Measurements from ENCODE around the gene KDM3B.
"Not testable (repeated sequence)": the region's sequence is repeated elsewhere in the genome, so short reads cannot be mapped to it uniquely, and the experiment has no call there.

The KDM3B gene

DNA sequence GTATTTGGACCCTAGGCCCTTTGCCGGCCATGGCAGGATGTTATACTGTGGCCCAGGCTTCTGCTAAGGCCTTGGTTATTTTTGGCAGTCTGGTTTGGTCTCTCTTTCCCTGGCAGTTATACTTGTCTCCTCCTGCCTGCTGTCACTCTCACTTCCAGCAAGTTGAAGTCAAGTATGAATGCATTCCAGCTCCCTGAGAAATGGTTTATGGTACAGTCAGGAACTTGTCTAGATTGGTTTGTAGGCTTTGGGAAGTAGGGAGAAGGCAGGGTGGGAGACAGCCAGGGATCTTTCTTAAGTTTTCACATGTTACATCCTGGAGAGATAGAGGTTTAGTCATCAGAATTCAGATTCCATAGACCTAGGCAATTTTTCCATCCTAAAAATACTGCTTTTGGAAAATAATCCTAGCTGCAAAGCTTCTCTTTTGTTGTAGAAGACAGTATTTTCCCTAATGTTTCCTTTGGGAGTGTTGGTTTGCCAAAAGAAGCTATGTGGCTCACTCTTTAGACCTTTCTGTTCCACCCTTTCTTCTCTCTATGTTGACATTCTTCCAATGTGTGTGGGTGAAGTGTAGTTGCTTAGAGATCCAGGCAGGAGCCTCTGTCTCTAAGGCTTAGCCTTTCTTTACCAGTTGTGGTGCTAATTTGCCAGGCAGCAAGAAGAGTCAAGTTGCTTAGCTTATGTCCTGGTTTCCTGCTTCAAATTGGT is 2.5 kb upstream of the KDM3B start:
- peak; percentile 27 for DNase-seq (ENCODE audit: low spot score)

DNA sequence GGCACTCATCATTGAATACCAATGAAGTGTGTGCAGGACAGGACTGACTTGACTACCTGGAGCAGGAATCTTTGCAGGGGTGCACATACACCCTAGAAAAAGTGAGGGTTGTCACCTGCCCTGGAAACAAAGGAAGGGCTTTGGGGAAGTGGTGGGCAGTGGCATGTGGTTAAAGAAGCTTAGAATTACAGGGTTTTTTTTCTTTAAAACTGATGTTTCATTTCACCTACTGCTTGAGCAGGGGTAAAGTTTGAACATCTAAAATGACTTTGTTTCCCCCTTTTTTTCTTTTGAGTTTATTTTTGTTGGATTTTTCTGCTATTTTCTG is 2.0 kb upstream of the KDM3B start:
- DNase-seq (ENCODE audit: low spot score): no peak

DNA sequence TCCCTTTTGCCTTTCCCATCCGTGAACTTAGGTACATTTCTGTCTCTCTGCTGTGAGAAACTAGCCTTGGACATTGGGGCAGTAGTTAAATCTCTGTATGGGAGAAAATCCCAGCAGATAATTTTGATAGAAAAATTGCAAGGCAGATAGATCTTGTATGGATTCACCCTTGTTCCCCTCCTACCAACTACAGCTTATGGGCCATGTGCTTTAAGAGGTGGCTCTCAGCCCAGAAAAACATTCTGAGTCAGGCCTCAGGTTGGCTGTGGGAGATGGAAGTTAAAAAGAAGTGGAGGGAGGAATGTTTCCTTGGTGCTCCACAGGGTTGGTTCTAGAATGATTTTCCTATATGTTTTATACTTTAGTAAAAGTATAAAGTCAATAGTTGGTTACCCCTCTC is 1.4 kb upstream of the KDM3B start:
- DNase-seq (ENCODE audit: low spot score): peak; percentile 74

DNA sequence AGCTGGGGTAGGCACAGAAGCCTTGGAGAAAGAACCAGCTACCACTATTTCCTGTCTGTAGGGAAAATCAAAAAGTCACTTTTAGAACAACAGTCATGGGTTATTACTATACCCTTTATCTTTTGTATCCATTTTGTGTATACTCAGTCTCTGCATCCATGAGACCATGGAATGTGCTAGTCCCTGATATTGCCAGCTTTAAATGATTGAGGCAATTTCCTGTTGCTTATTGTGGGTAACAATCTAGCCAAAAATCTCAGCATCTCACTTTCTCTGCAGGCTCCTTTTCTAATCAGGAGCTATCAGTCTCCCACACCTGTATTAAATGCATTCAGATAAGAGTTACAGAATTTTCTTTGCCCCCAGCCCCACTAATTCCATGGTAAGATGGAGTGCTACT is 968 bp upstream of the KDM3B start:
- DNase-seq (ENCODE audit: low spot score): no peak

DNA sequence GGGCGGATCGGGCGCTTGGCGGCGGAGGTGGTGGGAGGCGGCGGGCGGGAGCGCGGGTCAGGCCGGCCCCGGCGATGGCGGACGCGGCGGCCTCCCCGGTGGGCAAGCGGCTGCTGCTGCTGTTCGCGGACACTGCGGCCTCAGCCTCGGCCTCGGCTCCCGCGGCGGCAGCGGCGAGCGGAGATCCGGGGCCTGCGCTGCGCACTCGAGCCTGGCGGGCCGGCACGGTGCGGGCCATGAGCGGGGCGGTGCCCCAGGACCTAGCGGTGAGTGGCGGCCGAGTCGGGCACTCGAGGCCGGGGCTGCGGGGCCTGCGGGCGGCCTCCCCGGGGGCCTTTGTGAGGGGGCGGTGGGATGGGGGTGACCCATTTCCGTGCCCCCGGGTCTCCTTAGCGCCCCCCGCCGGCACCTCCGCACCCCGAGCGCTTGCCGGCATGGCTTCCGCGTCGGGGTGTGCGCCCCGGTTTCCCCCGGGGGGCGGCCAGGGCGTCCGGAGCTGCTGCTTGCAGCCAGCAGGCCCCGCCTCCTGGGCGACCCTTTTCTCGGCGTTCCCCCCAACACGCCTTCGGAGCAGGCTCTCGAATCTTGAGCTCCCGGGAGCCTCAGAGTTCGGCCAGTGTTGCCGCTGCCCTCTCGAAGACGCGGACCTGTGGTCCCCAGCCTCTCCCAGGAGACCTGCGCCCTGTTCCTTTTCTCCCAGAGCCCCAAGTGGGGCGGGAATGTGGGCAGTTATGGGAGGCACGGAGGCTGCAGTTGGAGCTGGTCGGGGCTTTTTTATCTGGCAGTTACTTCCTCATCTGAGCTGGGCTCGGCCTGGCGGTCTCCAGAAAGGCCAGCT is 456 bp downstream of the KDM3B start:
- DNase-seq (ENCODE audit: low spot score): peak; percentile 47

DNA sequence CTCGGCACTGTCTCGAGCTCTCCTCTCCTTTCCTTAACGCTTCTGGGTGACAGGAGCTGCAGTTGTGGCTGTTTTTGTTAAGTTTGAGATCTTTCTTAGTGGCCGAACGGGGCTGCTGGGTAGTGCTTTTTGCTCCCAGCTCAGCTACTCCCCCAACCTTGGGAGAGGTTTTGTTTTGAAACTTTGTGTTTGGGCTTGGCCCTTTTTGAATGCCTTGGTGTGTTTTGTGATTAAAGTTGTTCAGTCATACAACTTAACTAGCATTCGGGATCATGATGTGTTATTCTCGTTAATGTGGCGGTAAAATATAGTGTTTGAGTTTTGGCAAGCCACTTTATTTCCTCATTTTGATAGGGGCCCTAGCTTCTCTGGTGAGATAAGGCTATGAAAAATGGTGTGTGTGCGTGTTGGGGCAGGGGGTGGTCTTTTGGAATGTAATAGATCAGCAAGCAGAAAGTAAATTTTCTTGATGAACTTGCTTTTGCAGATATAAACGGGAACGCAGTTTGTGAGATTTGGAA is 1.1 kb downstream of the KDM3B start:
- DNase-seq (ENCODE audit: low spot score): no peak

DNA sequence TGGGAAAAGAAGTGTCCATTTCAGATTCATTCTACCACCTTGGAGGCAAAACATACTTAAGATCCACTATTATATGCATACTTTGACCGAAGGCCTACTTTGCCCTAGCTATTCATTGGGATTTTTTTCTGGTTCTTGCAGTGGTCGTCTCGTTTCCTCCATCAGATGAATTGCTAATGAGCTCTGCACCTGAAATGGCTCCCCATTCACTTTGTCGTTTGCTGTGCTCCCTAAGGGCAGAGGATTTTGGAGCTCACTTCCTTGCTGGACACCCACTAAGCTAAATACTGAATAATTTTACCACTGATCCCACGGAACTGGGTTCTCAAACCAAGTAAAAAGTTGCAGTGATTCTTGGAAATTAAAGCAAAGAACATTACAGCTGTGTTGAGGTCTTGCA is 1.9 kb downstream of the KDM3B start:
- no peak for DNase-seq (ENCODE audit: low spot score)

DNA sequence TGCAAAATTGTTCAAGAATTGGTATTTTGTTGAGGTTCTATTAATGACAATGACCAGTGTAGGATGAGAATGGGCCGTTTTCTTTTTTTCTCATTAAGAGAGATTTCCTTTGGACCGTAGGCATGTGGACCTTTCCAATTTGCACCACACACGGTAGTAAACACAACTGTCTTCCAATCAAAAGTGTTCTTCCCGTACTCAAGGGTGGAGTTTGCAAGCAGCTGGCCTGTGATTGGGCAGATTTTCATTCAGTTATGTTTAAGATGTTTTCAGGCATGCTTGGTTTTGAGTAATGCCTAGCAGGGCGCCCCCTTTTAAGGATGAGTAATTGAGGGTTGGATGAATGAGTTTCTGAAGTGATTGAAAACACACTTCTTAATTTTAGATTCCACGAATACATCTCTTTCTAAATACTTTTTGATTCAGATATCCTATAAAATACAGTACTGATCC is 2.5 kb downstream of the KDM3B start:
- DNase-seq (ENCODE audit: low spot score): peak; percentile 83

DNA sequence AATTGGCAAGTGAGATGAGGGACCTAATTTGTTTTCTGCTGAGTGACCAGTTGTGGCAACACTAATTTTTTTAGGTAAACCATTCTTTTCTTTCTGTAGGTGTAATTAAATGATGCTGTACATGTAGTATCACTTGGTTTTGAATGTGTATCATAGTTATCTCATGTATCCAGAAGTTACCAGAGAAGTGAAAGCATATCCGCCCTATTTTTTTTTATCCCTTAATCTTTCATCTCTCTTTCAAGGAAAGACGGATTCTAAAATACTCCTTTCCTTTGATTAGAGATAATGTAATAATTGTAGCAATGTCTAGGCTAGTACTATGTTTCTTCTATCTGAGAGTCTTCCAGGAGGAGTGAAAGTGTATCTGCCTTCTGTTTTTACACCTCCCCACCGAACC is 7.1 kb downstream of the KDM3B start:
- no peak for DNase-seq (ENCODE audit: low spot score)

DNA sequence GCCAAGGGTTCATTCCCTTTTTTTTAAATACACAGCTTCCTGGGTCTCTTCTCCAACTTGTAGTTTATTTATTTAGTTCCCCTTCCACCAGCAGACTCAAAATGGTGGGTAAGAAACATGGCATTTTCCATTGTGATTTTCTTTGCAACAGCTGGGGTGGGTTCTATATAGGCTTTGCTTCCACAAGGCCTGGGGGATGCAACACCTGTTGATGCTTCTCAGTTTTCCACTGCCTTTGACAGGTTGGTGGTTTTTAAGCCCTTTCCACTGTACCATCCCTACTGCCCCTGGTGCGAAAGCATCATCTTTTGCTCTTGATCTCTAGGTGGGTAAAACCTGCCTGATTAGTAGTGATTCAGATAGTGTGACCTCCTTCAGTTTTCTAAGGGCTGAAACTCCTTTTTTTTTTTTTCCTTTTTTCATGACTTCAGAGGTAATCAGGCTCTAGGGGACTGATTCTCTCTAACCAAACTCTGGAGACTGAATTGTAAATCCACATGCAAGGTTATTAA is 8.5 kb downstream of the KDM3B start:
- no peak for DNase-seq (ENCODE audit: low spot score)

DNA sequence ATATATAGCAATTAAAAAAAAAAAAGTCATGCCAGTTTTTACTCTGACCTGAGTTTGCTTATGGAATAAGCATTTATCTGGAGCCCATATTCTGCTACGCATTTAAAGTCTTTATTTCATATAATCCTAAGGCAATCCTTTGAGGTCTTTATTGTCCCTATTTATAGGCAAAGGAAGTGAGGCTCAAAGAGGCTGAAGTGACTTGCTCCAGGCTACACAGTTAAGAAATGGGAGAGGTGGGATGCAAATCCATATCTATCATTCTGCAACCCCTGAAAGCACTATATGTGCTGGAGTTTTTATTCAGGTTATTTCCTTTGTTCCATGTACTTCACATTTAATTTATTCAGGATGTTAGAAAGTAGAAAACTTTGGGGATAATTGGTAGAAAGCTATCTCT is 12.1 kb downstream of the KDM3B start:
- no peak for DNase-seq (ENCODE audit: low spot score)

DNA sequence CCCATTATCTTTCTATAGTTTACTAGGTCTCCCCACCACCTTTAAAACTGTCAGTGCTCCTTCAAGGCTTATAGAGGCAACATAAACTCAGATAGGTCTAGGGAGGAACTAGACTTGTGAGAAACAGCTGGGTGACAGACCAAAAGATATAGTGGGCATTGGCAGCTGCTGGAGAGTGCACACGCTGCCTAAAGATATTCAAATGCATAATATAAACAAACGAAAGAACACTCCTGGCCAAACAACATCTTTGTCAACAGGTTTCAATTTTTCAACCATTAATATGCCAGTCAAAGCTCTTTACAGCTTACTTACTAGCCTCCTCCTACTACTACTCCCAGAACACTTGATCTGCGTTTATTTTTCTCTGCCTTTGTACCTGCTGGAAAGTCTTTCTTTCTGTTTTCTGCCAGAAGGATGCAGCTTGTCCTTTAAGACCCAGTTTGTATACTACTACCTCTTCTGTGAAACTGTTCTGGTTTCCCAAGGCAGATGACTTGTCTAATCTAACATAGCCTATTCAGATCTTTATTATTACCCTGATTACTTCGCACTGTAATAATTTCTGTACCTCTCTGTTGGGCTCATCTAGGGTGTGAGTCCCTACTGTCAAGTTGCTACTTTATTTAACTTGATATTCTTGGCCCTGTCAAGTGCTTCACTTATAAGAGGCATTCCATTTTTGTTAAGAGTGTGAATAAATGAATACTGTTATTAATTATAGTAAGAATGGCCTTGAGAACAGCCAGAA is 14.3 kb downstream of the KDM3B start:
- DNase-seq (ENCODE audit: low spot score): no peak

DNA sequence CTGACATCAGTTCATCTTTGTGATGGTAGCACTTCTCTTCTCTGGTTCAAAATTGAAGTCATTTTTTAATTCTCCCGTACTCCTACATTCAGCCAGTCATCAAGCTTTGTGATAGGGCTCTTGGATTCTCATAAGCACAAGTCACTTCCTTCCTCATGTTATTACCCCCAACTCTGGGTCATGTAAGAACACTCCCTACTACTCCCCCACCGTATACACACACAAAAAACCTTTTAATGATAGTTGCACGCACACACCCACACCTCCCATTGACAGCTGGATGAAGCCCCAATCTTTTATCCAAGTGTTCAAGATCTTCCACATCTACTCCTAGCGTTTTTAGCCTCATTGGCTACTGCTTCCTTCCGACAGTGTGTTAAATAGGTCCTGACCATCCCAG is 16.8 kb downstream of the KDM3B start:
- no peak for DNase-seq (ENCODE audit: low spot score)

DNA sequence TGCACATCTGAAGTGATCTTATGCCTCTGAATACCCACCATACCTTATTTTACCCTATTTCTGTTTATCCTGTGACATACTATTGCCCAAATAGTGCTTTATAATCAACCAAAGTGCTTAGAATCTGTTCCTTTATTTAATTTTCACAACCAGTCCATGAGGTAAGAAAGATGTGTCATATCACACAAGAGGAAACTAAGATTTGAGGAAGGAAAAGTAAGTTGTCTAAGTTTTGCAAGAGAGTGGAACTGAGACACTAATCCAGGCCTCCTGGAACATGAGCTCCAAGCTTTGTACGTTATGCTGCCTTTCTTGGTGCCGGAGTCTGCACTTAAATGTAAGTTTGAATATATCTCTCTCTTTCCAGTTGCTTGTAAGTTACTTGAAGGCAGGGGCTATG is 17.2 kb downstream of the KDM3B start:
- DNase-seq (ENCODE audit: low spot score): no peak

DNA sequence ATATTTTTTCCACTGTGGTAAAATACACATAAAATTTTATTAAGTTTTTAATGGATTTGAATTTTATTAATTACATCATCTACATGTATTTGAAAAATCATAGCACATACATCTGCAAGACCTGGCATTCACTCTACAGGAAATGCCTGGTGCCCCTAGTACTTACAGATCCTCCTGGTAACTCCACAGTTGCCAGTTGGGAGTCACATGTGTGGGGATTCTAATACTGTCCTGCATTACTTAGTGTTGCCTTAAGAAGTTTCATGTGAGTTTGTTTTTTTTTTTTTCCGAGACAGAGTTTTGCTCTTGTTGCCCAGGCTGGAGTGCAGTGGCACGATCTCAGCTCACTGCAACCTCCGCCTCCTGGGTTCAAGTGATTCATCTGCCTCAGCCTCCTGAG is 18.1 kb downstream of the KDM3B start:
- no peak for DNase-seq (ENCODE audit: low spot score)

DNA sequence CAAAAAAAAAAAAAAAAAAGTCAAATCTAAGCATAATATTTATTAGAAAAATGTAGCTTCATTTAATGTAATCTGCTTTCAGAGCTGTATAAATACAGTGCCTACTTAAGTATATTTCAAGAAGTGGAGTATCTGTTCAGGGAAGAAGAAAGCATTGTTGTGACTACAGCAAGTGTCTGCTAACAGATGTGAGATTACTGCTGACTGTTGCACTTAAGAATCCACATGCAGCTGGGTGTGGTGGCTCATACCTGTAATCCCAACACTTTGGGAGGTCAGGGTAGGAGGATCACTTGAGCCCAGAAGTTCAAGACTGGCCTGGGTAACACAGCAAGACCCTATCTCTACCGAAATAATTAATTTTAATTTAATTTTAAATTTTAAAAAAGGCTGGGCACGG is 19.0 kb downstream of the KDM3B start:
- DNase-seq (ENCODE audit: low spot score): no peak

DNA sequence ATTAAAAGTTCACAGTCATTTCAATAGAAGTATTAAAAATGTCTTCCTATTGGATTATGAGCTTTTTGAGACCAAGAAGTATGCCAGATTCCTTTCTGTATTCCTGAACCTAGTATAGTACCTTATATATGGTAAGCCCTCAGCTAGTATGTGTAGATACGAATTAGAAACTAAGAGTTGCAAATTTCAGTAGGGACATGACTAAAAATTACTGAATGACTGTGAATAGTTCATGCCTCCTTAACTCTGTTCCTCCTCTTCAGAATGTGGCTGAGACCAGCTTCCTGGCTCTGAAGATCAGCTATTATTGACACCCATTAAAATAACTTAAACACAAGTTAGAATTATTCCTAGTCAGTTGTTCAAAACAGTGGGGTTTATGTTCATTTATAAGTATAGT is 19.7 kb downstream of the KDM3B start:
- DNase-seq (ENCODE audit: low spot score): no peak

DNA sequence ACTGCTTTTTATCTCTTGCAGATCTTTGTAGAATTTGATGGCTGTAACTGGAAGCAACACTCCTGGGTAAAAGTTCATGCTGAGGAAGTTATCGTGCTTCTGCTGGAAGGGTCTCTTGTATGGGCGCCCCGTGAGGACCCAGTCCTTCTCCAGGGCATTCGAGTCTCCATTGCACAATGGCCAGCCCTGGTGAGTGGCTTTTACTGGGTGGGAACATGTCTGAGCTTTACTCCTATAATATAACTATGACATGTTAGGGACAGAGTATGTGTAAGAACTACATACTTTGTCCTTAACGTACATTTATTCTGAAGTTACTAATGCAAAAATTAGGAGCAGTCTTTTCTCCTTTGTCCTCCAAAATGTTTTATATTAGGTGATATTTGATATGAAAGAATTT is 20.2 kb downstream of the KDM3B start:
- no peak for DNase-seq (ENCODE audit: low spot score)

DNA sequence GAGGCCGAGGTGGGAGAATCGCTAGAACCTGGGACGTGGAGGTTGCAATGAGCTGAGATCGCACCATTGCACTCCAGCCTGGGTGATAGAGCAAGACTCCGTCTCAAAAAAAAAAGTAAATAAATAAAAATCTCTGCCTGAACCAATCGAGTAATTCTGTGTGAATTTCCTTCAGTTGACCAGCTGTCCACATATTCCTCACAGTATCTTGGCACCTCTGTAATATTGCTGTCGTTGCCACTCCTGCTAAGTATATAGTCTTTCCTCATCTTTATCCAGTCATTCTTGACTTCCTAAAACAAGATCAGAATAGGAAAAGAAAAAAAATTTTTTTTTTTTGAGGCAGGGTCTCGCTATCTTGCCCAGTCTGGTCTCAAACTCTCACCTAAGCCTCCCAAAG is 29.9 kb downstream of the KDM3B start:
- no peak for DNase-seq (ENCODE audit: low spot score)

DNA sequence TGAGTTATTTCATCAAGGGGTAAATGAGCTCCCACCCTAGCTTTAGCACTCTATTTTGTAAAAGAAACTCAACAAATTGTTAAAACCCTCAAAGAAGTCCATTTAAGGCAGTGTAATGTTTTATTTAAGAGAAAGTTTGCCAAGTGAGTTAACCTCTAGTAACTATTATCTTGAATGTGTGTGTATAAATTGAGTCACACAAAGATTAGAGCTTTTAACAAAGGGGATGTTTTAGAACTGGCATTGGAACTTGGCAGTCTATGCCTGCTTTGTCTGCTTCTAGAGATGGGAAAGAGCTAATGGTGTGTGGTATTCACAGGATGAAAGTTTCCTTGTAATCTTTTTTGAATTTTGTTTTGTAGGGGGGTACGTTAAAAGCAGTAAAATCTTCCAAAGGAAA is 33.2 kb downstream of the KDM3B start:
- DNase-seq (ENCODE audit: low spot score): no peak

DNA sequence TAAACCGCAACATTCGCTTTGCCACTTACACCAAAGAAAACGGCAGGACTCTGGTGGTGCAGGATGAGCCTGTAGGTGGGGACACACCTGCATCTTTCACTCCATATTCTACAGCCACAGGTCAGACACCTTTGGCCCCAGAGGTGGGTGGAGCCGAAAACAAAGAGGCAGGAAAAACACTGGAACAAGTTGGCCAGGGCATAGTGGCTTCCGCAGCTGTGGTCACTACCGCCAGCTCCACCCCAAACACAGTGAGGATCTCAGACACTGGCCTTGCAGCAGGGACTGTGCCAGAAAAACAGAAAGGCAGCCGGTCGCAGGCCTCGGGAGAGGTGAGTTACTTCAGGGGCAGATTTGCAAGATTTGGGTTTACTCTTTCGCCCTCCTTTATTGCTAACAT is 33.8 kb downstream of the KDM3B start:
- DNase-seq (ENCODE audit: low spot score): no peak

DNA sequence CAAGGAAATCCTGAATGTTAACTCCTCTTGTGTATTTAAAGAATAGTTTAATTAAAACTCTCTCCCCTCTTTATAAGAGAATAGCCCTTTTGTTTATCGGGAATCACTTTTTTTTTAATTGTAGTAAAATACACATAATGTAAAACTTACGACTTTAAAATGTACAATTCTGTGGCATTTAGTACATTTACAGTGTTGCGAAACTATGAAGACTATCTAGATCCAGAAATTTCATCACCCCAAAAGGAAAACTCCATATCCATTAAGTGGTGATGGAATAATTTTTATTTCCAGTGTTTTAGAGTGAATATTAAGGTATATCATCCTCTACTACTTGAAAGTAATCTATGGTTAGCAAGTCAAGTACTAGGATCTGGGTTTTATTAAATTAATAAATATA is 36.8 kb downstream of the KDM3B start:
- no peak for DNase-seq (ENCODE audit: low spot score)

DNA sequence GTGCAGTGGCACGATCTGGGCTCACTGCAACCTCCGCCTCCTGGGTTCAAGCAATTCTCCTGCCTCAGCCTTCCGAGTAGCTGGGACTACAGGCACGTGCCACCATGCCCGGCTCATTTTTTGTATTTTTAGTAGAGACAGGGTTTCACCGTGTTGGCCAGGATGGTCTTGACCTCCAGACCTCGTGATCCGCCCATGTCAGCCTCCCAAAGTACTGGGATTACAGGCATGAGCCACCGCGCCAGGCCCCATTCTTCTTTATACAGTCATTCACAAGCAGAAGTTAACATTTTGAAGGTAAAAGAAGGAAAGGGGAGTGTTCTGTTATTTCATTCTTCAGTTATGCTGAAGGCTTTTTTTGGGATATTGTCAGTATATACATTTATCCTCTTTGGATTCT is 37.4 kb downstream of the KDM3B start:
- not testable (repeated sequence) for DNase-seq (ENCODE audit: low spot score)

Data from hepatic stellate cell (primary cell).